Endothelial cell of umbilical vein (primary cell): ENCODE results near the gene SVOP. TPM values are rescaled to one million over a fixed set of nuclear protein-coding genes. Genes with fewer than 3 reads are reported as not detected.

Experiments
- BruUV-seq: library from RNA; stranded (reverse); fragments of 400-500 nt; replicated peaks from 2 replicates; lab custom pipeline; 2021; lab: Mats Ljungman, UMichigan
- CTCF ChIA-PET: fragments of 300-600, 350-600 bp; sonication (Branson Sonifier 250); formaldehyde crosslinking; loops from one replicate; lab custom pipeline; 2021; ENCODE audit warnings: antibody characterized with exemption, inconsistent platforms; lab: Charles Lee
- POLR2A ChIA-PET: fragments of 300-600, 350-600 bp; sonication (Branson Sonifier 250); formaldehyde crosslinking; loops from one replicate; lab custom pipeline; 2021; ENCODE audit warnings: antibody characterized with exemption, inconsistent platforms; lab: Charles Lee
- DNase-seq: peaks from one replicate; pipeline ENCODE4 v3.0.0-alpha.2; 2011; ENCODE audit warnings: low read depth, low spot score
- FAIRE-seq: peaks from 2 replicates; lab custom pipeline; 2011; peaks lifted over from hg19 to GRCh38; lab: Jason Lieb, UNC
- H2AFZ ChIP-seq: 2 replicates; pipeline ENCODE4 v1.6.0; 2012; ENCODE audit warnings: low read depth, low read length, control low read depth, inconsistent platforms
- H3K27ac ChIP-seq: 2 replicates; pipeline ENCODE4 v1.5.1; 2011; ENCODE audit warnings: low read depth, mild to moderate bottlenecking, control low read depth, low read length, moderate library complexity; ENCODE audit not compliant: insufficient read depth
- H3K27me3 ChIP-seq, 2 experiments: 2 replicates each; pipeline versions ENCODE4 v1.6.0 to v1.6.1; 2011; ENCODE audit warnings: low read length in 2 of 2, mixed read lengths in 1 of 2; ENCODE audit not compliant: control insufficient read depth in 2 of 2, insufficient read depth in 2 of 2
- H3K36me3 ChIP-seq, 2 experiments: 2 replicates in 1 of 2; 3 replicates in 1 of 2; pipeline ENCODE4 v1.5.1; 2011; ENCODE audit warnings: low read length in 2 of 2, mild to moderate bottlenecking in 1 of 2, moderate library complexity in 1 of 2; ENCODE audit not compliant: control insufficient read depth in 2 of 2, insufficient read depth in 2 of 2; ENCODE audit errors: extremely low read depth in 1 of 2
- H3K4me1 ChIP-seq: 3 replicates; pipeline ENCODE4 v1.5.1; 2011; ENCODE audit warnings: mild to moderate bottlenecking, low read length; ENCODE audit not compliant: control insufficient read depth, insufficient read depth; ENCODE audit errors: extremely low read depth
- H3K4me2 ChIP-seq: 2 replicates; pipeline ENCODE4 v1.6.1; 2011; ENCODE audit warnings: low read length, control low read depth, mixed read lengths; ENCODE audit not compliant: insufficient read depth
- H3K4me3 ChIP-seq, 3 experiments: fragments of 200-600 bp in 1 of 3; sonication (generic), shearing (Covaris generic) in 1 of 3; replicated peaks in 1 of 3; 2 replicates each; pipeline ENCODE4 v1.5.1; 2011 to 2016; ENCODE audit warnings: control low read depth in 3 of 3, low read length in 3 of 3, mild to moderate bottlenecking in 2 of 3, inconsistent platforms in 1 of 3, low read depth in 1 of 3, moderate library complexity in 1 of 3; ENCODE audit not compliant: insufficient read depth in 1 of 3
- H3K79me2 ChIP-seq: 2 replicates; pipeline ENCODE4 v1.6.0; 2012; ENCODE audit warnings: low read length, inconsistent platforms; ENCODE audit not compliant: control insufficient read depth, insufficient read depth
- H3K9ac ChIP-seq: replicated peaks from 2 replicates; pipeline ENCODE3; 2011; ENCODE audit warnings: low read length, control low read depth; ENCODE audit not compliant: insufficient read depth; ENCODE audit errors: extremely low read depth
- H3K9me1 ChIP-seq: replicated peaks from 3 replicates; pipeline ENCODE4 v1.6.0; 2011; ENCODE audit warnings: mild to moderate bottlenecking, low read length; ENCODE audit not compliant: control insufficient read depth, insufficient read depth; ENCODE audit errors: extremely low read depth
- H3K9me3 ChIP-seq: replicated peaks from 2 replicates; pipeline ENCODE4 v1.5.1; 2012; ENCODE audit warnings: low read length, inconsistent platforms; ENCODE audit not compliant: control insufficient read depth, insufficient read depth
- H4K20me1 ChIP-seq: replicated peaks from 2 replicates; pipeline ENCODE3; 2011; ENCODE audit warnings: mild to moderate bottlenecking, low read length; ENCODE audit not compliant: control insufficient read depth, insufficient read depth; ENCODE audit errors: extremely low read depth
- EZH2 ChIP-seq: IDR thresholded peaks from 2 replicates; pipeline ENCODE4 v1.6.1; 2012; ENCODE audit warnings: borderline replicate concordance, low read depth, mild to moderate bottlenecking, moderate library complexity, low read length, inconsistent platforms; ENCODE audit not compliant: severe bottlenecking
- FOS ChIP-seq: IDR thresholded peaks from 2 replicates; pipeline ENCODE4 v1.6.1; 2011; ENCODE audit warnings: mild to moderate bottlenecking, low read length, moderate library complexity, borderline replicate concordance; ENCODE audit not compliant: insufficient read depth
- GATA2 ChIP-seq: IDR thresholded peaks from 2 replicates; pipeline ENCODE4 v1.7.0; 2011; ENCODE audit warnings: low read depth, mild to moderate bottlenecking, moderate library complexity, mixed read lengths, low read length; ENCODE audit not compliant: insufficient read length, insufficient read depth
- JUN ChIP-seq: IDR thresholded peaks from 2 replicates; pipeline ENCODE4 v1.6.1; 2011; ENCODE audit warnings: borderline replicate concordance, low read depth; ENCODE audit not compliant: insufficient read length, insufficient read depth
- MYC ChIP-seq: IDR thresholded peaks from one replicate; pipeline ENCODE4 v1.6.1; 2011; ENCODE audit warnings: mild to moderate bottlenecking, low read depth, low read length
- POLR2A ChIP-seq: IDR thresholded peaks from 2 replicates; pipeline ENCODE4 v1.6.1; 2012; ENCODE audit warnings: low read depth, mild to moderate bottlenecking, control low read depth, low read length
- POLR2AphosphoS5 ChIP-seq: IDR thresholded peaks from 2 replicates; pipeline ENCODE4 v1.6.1; 2012; ENCODE audit warnings: low read depth, mild to moderate bottlenecking, control low read depth, low read length, moderate library complexity; ENCODE audit not compliant: insufficient read depth
- dilution Hi-C: fragments of 300-500 bp; cut with MboI; formaldehyde crosslinking; loops from one replicate; pipeline ENCODE4 v1.15.0; 2019; ENCODE audit warnings: low sequenced_read_pairs; ENCODE audit not compliant: extremely low pct_ligation_motif_present
- intact Hi-C: fragments of 100-400 bp; cut with micrococcal nuclease; formaldehyde crosslinking; loops from one replicate; pipeline ENCODE4 v1.10.0; 2022
- polyA plus RNA-seq, 4 experiments: library from polyadenylated mRNA; depleted of rRNA in 3 of 4; stranded (reverse) in 3 of 4; unstranded in 1 of 4; fragments of >200 nt; gene quantifications; 2 replicates each; pipeline versions ENCODE4 v1.2.1 to v1.2.3, GENCODE V29; 2011 to 2012; ENCODE audit warnings: missing spikeins in 1 of 4
- total RNA-seq: library from RNA; stranded (reverse); gene quantifications from 2 replicates; pipeline ENCODE4 v1.2.3, GENCODE V29; 2021
- TF ChIP-seq, protein P1 (sequence below): IDR thresholded peaks from 2 replicates; pipeline ENCODE4 v1.6.1; 2011; ENCODE audit not compliant: insufficient read depth, insufficient read length
- TF ChIP-seq, protein P2 (sequence below), 2 donors: IDR thresholded peaks; 1 replicate in 1 of 2; 2 replicates in 1 of 2; pipeline ENCODE4 v1.5.1; 2011; ENCODE audit warnings: low read length in 2 of 2, mild to moderate bottlenecking in 2 of 2, moderate library complexity in 2 of 2, control low read depth in 1 of 2, inconsistent platforms in 1 of 2, low read depth in 1 of 2; ENCODE audit not compliant: insufficient read depth in 1 of 2; ENCODE audit errors: extremely low read depth in 1 of 2

Gene SVOP
- total and polyA plus RNA-seq, 2 donors (not counting 3 experiments of a cell fraction or from before 2014, with no cell fraction given), result not detected

DNA sequence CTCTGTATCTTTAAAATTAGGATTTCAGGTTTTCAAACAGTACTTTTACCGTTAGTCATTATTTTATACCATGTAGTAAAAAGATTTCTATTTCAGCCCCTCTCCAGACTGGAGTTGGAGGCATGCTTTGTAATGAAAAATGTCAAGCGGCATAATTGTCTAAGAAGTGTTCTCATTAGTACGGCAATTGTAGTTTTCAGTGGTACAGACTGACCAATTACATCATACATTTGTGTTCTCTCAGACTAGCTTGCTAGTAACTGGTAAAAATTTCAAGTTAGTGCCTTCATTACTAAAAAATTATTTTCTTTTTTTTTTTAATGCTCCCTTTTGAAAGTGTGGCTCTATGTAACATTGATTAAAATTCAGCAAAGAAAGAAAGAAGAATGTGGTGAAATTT, 36.0 kb upstream of the SVOP start:
- dilution Hi-C loops, result no loop called here
- H3K36me3 ChIP-seq, result peaks cover 0 to 4% of the 10 kb centered on the region in 2 experiments
- H3K27me3 ChIP-seq, result no peaks in the 10 kb centered on the region
- no peak overlapping the region for H3K9ac ChIP-seq
- no peaks in the 10 kb centered on the region for H4K20me1 ChIP-seq
- no peak overlapping the region for H3K4me3 ChIP-seq
- no peak overlapping the region for H3K27ac ChIP-seq
- H3K9me3 ChIP-seq, result no peaks in the 10 kb centered on the region
- intact Hi-C loops, result no loop called here
- DNase-seq, result no peak
- CTCF ChIA-PET, result no interaction called here
- no TSS peak for BruUV-seq
- H3K79me2 ChIP-seq, result no peaks in the 10 kb centered on the region
- no peaks in the 10 kb centered on the region for H3K9me1 ChIP-seq
- no peak overlapping the region for H2AFZ ChIP-seq
- POLR2A ChIA-PET, result no interaction called here
- no peak for FAIRE-seq
- no peak overlapping the region for H3K4me2 ChIP-seq
- TF ChIP-seq MYC (no peak), POLR2AphosphoS5 (no peak), GATA2 (no peak), EZH2 (no peak), POLR2A (no peak), JUN (no peak), FOS (no peak)
- TF ChIP-seq, protein P1, sequence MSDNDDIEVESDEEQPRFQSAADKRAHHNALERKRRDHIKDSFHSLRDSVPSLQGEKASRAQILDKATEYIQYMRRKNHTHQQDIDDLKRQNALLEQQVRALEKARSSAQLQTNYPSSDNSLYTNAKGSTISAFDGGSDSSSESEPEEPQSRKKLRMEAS, result no peak
- TF ChIP-seq, protein P2, sequence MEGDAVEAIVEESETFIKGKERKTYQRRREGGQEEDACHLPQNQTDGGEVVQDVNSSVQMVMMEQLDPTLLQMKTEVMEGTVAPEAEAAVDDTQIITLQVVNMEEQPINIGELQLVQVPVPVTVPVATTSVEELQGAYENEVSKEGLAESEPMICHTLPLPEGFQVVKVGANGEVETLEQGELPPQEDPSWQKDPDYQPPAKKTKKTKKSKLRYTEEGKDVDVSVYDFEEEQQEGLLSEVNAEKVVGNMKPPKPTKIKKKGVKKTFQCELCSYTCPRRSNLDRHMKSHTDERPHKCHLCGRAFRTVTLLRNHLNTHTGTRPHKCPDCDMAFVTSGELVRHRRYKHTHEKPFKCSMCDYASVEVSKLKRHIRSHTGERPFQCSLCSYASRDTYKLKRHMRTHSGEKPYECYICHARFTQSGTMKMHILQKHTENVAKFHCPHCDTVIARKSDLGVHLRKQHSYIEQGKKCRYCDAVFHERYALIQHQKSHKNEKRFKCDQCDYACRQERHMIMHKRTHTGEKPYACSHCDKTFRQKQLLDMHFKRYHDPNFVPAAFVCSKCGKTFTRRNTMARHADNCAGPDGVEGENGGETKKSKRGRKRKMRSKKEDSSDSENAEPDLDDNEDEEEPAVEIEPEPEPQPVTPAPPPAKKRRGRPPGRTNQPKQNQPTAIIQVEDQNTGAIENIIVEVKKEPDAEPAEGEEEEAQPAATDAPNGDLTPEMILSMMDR (IDR thresholded peaks at IDR 0.05; ENCODE audit: extremely low read depth in 1 of 2, insufficient read depth in 1 of 2, low read depth in 1 of 2, low read length in 2 of 2), result no peak
- H3K4me1 ChIP-seq, result peaks cover 9% of the 10 kb centered on the region
